Measurements from ENCODE around the gene P4HTM.
A peak's percentile ranks its signal among the peaks of the same experiment; 100 is the strongest.

The P4HTM gene

GRCh38 chr3:49012441-49013017 lies 22.5 kb downstream of the P4HTM start:
- no peak for DNase-seq

GRCh38 chr3:49013113-49013737 lies 23.2 kb downstream of the P4HTM start:
- DNase-seq, result no peak

- peak; percentile 24 for DNase-seq
Measured at GRCh38 chr3:49013738-49014660, 24.0 kb downstream of the P4HTM start.

DNA sequence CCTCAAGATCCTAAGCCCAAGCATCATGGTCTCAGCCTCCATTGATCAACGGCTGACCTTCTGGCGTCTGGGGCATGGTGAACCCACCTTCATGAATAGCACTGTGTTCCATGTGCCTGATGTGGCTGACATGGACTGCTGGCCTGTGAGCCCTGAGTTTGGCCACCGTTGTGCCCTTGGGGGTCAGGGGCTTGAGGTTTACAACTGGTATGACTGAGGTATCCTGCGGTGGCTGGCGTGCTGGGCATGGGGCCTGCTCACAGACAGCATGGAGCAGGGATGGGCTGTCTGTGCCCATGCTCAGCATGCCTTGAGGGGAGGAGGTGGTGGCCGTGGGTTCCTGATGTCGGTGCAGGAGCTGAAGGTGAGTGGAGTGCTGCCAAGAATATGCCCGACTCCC lies 25.0 kb downstream of the P4HTM start:
- no peak for DNase-seq

DNA sequence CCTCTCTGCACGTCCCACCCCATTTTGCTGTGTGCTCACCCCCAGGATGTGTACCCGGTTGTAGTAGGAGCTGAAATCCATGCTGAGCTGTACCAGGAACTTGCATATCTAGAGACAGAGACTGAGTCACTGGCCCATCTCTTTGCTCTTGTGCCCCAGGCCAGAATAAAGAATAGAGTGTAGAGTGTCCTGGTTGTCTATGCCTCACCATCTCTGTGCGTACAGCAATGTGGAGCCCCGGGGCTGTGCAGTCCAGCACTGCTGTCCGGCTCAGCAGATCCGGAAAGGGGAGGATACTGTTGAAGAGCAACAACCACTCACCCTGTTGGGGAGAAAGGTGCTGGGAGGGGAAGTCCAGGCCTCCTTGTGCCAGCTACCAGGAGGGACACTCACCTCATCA lies 25.7 kb downstream of the P4HTM start:
- no peak for DNase-seq

DNA sequence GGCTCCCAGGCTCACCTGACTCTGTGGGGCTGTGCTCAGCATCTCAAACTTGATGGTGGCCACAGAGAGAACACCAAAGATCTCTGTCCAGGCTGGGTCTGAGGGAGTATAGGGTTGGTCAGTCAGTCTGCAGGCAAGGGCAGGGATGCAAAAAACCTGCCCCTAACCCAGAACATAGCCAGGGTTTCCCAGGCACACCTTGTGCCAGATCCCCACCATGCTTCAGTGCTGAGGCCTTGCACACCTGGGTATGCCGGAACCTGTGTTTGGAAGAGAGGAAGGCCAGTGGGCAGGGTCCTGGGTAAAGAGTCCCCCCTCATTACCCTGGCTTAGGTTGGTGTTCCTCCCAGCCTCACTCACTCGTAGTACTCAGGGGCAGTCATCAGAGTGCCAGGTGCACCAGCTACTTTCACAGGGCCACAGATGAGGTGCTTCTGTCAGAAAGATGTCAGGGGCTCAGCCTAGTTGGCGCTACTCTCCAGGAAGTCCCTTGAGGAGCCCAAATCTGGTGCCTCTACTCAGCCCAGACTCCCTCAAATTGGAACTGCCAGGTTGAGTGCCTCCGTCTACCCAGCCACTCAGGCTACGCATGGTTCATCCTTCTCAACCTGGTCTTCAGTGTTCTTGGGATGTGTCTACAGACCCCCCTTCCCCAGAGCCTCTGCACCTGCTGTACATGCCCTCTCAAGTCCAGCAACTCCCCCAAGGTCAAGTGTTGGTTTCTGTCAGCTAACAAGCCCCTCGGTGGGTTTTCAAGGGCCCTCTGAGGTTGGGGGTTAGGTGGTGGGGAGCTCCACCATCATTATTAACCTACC lies 26.6 kb downstream of the P4HTM start:
- DNase-seq, result no peak

DNA sequence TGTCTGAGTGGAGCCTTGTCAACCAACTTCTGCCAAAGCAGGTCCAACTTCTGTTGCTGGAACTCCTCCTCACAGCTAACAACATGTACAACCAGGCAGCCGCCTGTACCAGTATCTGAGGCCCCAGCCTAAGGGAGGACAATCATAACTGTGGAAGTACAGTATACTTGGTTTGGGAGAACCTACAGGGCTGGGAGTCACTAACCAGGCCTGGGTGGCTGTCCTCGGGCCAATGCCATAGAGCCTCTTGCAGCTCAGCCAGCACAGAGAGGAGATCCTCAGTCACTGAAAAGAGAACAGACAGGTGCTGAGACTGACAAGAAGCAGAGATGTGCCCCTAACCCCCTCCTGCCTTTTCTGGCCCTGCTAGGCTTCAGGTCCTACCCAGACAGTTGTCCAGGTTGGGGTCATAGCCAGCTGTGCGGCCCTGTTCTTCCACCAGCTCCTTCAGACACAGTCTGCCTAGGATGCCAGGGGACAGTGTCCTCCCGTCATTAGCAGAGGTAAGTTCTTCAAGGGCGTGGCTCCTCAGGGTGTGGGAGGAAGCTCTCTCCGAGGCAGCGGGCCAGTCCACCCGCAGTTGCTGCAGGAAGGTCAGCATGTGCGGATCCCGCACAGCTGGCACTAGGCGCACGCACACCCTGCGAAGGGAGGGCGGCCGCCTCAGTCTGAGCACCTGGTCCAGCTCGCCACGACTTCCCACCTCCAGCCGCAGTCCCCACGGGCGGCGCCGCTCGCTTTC lies 27.4 kb downstream of the P4HTM start:
- DNase-seq, result peak; percentile 55

- peak; percentile 65 for DNase-seq
Measured at GRCh38 chr3:49017971-49018706, 28.1 kb downstream of the P4HTM start, which contains the start of gene DALRD3. DALRD3 (minus strand) TSS chr3:49018580; CDS start chr3:49018564, 16 bp downstream.

GRCh38 chr3:49018707-49019006 lies 28.6 kb downstream of the P4HTM start:
- DNase-seq, result peak; percentile 64

- DNase-seq, result peak; percentile 67
Measured at GRCh38 chr3:49019941-49020329, 29.9 kb downstream of the P4HTM start.

- DNase-seq, result peak; percentile 61
Measured at GRCh38 chr3:49020330-49021212, 30.5 kb downstream of the P4HTM start.

DNA sequence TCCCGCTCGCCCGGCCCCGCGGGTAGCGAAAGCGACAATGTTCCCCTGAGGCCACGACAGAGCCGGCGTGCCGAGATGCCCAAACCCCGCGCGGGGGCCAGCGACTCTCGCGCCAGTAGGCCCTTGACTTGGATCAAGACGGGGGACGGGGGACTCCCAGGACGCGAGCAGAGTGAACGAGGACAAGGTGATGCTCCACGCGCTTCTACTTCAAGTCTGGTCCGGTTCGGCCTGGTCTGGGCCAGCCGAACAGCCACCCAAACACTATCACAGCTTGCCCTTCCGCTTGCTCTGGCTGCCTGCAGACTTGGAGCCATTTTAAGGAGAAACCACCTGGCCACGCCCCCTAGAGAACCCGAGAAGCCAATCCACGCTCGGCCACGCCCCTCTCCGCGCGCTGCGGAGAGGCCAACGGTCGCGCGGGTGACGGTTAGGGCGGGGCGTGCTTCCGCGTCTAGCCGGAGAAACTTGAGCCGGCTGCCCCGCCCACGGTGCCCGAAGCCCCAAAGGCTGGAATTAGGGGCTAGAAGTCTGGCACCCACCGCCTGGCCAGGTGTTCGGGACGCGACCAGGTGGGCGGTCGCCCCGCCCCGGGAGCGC lies 31.3 kb downstream of the P4HTM start:
- peak; percentile 96 for DNase-seq

GRCh38 chr3:49021813-49022687 lies 32.0 kb downstream of the P4HTM start, which contains the start of gene NDUFAF3:
NDUFAF3 (plus strand) TSS chr3:49022121; CDS start chr3:49022145, 24 bp downstream.
- peak; percentile 83 for DNase-seq

DNA sequence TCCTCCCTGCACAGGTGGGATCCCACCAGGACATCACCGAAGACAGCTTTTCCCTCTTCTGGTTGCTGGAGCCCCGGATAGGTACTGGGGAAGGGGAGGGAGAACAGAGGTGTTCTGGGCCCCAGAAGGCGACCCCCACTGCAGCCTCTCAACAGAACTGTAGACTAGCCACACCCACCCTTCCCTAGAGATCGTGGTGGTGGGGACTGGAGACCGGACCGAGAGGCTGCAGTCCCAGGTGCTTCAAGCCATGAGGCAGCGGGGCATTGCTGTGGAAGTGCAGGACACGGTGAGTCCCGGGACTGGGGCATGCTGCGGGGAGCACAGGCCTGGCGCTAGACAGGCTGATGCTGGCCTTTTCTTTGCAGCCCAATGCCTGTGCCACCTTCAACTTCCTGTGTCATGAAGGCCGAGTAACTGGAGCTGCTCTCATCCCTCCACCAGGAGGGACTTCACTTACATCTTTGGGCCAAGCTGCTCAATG lies 32.7 kb downstream of the P4HTM start:
- peak; percentile 18 for DNase-seq

GRCh38 chr3:49023775-49024174 lies 33.7 kb downstream of the P4HTM start:
- DNase-seq, result no peak

GRCh38 chr3:49024449-49024848 lies 34.4 kb downstream of the P4HTM start:
- no peak for DNase-seq

DNA sequence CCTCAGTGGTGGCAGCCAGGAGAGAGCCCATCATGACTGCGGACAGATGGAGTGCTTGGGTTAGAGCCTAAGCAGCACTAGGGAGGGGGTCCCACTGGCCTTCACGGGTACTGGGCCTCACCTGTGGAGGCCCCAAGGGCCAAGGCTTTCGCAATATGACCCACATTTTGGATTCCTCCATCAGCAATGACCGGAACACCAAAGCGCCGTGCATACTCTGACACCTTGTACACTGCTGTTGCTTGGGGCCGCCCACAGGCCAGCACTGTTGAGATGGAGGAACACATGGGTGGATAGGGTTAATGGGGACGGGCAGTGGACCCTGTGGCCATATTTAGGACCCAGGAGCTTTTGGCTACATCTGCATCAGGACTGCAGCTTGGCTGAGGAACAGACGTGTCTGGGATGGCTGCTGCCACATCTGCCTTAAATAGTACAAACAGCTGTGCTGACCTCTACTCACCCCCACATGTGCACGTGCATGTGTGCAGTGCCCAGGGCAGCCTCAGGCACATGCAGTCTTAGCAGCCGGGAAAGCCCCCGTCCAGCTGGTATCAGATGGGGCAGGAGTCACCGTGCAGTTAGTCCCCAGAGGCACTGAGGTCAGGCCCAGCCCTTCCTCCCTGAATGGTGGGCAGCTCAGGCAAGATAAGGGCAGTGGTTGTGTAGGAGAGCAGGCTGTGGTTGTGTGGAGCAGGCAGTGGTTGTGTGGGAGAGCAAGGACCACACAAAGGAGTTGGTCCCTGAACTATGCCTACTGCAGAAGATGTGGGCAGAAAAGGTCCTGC lies 35.2 kb downstream of the P4HTM start:
- DNase-seq, result peak; percentile 59

Data from MV-4-11 (cell line).